ENCODE data around the gene INO80D.
"Not testable (repeated sequence)": the region's sequence is repeated elsewhere in the genome, so short reads cannot be mapped to it uniquely, and the experiment has no call there.

Gene INO80D

GRCh38 chr2:206051912-206052311 lies 34.1 kb downstream of the INO80D start:
- H3K4me3 ChIP-seq (ENCODE audit: low read length): no peak overlapping the region
- no peaks in the 10 kb centered on the region for H3K27me3 ChIP-seq (ENCODE audit: insufficient read depth, low read length, poor library complexity)
- H3K18ac ChIP-seq (ENCODE audit: low read length): no peak overlapping the region
- WGBS (ENCODE audit: extremely low coverage, insufficient coverage, low lambda C conversion rate): 100% methylated on average over 1 of the region's 6 CpGs
- peaks cover 3% of the 10 kb centered on the region for H3K79me2 ChIP-seq (ENCODE audit: control insufficient read depth, insufficient read depth, low read length)
- no peak overlapping the region for H3K4ac ChIP-seq (ENCODE audit: low read depth, low read length)
- H3K79me1 ChIP-seq (ENCODE audit: low read length): peaks cover 7% of the 10 kb centered on the region
- H4K8ac ChIP-seq (ENCODE audit: low read depth, low read length): no peak overlapping the region
- H3K56ac ChIP-seq (ENCODE audit: low read length): no peak overlapping the region
- no peak overlapping the region for H2BK15ac ChIP-seq (replicated peaks; ENCODE audit: low read depth)
- no peak overlapping the region for H3K4me2 ChIP-seq (ENCODE audit: low read length)
- no peak for DNase-seq
- peaks cover 7% of the 10 kb centered on the region for H3K36me3 ChIP-seq (ENCODE audit: control insufficient read depth, insufficient read depth, low read length)
- H3K27ac ChIP-seq (ENCODE audit: low read depth, low read length): no peak overlapping the region
- no peak overlapping the region for H4K5ac ChIP-seq (ENCODE audit: low read length)
- no peak overlapping the region for H2BK120ac ChIP-seq (ENCODE audit: low read depth, low read length)
- H2BK5ac ChIP-seq (ENCODE audit: low read length): no peak overlapping the region
- H2AK5ac ChIP-seq (ENCODE audit: low read length): no peak overlapping the region
- no peak overlapping the region for H3K23ac ChIP-seq (ENCODE audit: low read length)
- no peak overlapping the region for H3K9ac ChIP-seq (ENCODE audit: low read length)
- H3K4me1 ChIP-seq (ENCODE audit: control insufficient read depth, low read depth, low read length): no peaks in the 10 kb centered on the region

GRCh38 chr2:206049392-206049791 lies 36.6 kb downstream of the INO80D start:
- H3K36me3 ChIP-seq (ENCODE audit: control insufficient read depth, insufficient read depth, low read length): no peaks in the 10 kb centered on the region
- H3K4me1 ChIP-seq (ENCODE audit: control insufficient read depth, low read depth, low read length): no peaks in the 10 kb centered on the region
- H3K9ac ChIP-seq (ENCODE audit: low read length): no peak overlapping the region
- H3K27me3 ChIP-seq (ENCODE audit: insufficient read depth, low read length, poor library complexity): no peaks in the 10 kb centered on the region
- H2BK120ac ChIP-seq (ENCODE audit: low read depth, low read length): no peak overlapping the region
- H3K4ac ChIP-seq (ENCODE audit: low read depth, low read length): no peak overlapping the region
- no peak overlapping the region for H3K4me2 ChIP-seq (ENCODE audit: low read length)
- no peak for DNase-seq
- no peak overlapping the region for H2BK15ac ChIP-seq (replicated peaks; ENCODE audit: low read depth)
- peaks cover 3% of the 10 kb centered on the region for H3K79me1 ChIP-seq (ENCODE audit: low read length)
- no peak overlapping the region for H3K18ac ChIP-seq (ENCODE audit: low read length)
- H3K56ac ChIP-seq (ENCODE audit: low read length): no peak overlapping the region
- H3K27ac ChIP-seq (ENCODE audit: low read depth, low read length): no peak overlapping the region
- H3K79me2 ChIP-seq (ENCODE audit: control insufficient read depth, insufficient read depth, low read length): no peaks in the 10 kb centered on the region
- no peak overlapping the region for H2AK5ac ChIP-seq (ENCODE audit: low read length)
- WGBS (ENCODE audit: extremely low coverage, insufficient coverage, low lambda C conversion rate): no CpG with 5 or more reads among the region's 1 CpG
- H4K8ac ChIP-seq (ENCODE audit: low read depth, low read length): no peak overlapping the region
- H3K23ac ChIP-seq (ENCODE audit: low read length): no peak overlapping the region
- H2BK5ac ChIP-seq (ENCODE audit: low read length): no peak overlapping the region
- H4K5ac ChIP-seq (ENCODE audit: low read length): no peak overlapping the region
- no peak overlapping the region for H3K4me3 ChIP-seq (ENCODE audit: low read length)

GRCh38 chr2:206045251-206045650 lies 40.7 kb downstream of the INO80D start:
- no peaks in the 10 kb centered on the region for H3K36me3 ChIP-seq (ENCODE audit: control insufficient read depth, insufficient read depth, low read length)

GRCh38 chr2:206040525-206040924 lies 45.4 kb downstream of the INO80D start:
- Histone ChIP-seq H3K79me2 (ENCODE audit: control insufficient read depth, insufficient read depth, low read length) (peaks cover 10% of the 10 kb centered on the region), H4K5ac (ENCODE audit: low read length) (no peak overlapping the region), H3K27me3 (ENCODE audit: insufficient read depth, low read length, poor library complexity) (no peaks in the 10 kb centered on the region), H3K79me1 (ENCODE audit: low read length) (no peaks in the 10 kb centered on the region), H3K4me2 (ENCODE audit: low read length) (no peak overlapping the region), H3K4me3 (ENCODE audit: low read length) (no peak overlapping the region), H2BK120ac (ENCODE audit: low read depth, low read length) (no peak overlapping the region), H3K18ac (ENCODE audit: low read length) (no peak overlapping the region), H3K56ac (ENCODE audit: low read length) (no peak overlapping the region), H3K23ac (ENCODE audit: low read length) (no peak overlapping the region), H3K4me1 (ENCODE audit: control insufficient read depth, low read depth, low read length) (no peaks in the 10 kb centered on the region), H4K8ac (ENCODE audit: low read depth, low read length) (no peak overlapping the region), H3K27ac (ENCODE audit: low read depth, low read length) (no peak overlapping the region), H3K4ac (ENCODE audit: low read depth, low read length) (no peak overlapping the region), H2BK15ac (replicated peaks; ENCODE audit: low read depth) (no peak overlapping the region), H3K9ac (ENCODE audit: low read length) (no peak overlapping the region), H3K36me3 (ENCODE audit: control insufficient read depth, insufficient read depth, low read length) (no peaks in the 10 kb centered on the region), H2BK5ac (ENCODE audit: low read length) (no peak overlapping the region), H2AK5ac (ENCODE audit: low read length) (no peak overlapping the region)
- no CpG with 5 or more reads among the region's 5 CpGs for WGBS (ENCODE audit: extremely low coverage, insufficient coverage, low lambda C conversion rate)
- DNase-seq: no peak

More at GRCh38 chr2:206045251-206045650, 40.7 kb downstream of the INO80D start:
- H3K27me3 ChIP-seq (ENCODE audit: insufficient read depth, low read length, poor library complexity): no peaks in the 10 kb centered on the region
- peaks cover 3% of the 10 kb centered on the region for H3K79me2 ChIP-seq (ENCODE audit: control insufficient read depth, insufficient read depth, low read length)
- H3K56ac ChIP-seq (ENCODE audit: low read length): no peak overlapping the region
- H3K4ac ChIP-seq (ENCODE audit: low read depth, low read length): no peak overlapping the region
- no peak overlapping the region for H3K23ac ChIP-seq (ENCODE audit: low read length)
- H3K4me2 ChIP-seq (ENCODE audit: low read length): no peak overlapping the region
- no peak overlapping the region for H2AK5ac ChIP-seq (ENCODE audit: low read length)
- no peak overlapping the region for H3K9ac ChIP-seq (ENCODE audit: low read length)
- no peak overlapping the region for H4K5ac ChIP-seq (ENCODE audit: low read length)
- H4K8ac ChIP-seq (ENCODE audit: low read depth, low read length): no peak overlapping the region
- no peak overlapping the region for H3K4me3 ChIP-seq (ENCODE audit: low read length)
- WGBS (ENCODE audit: extremely low coverage, insufficient coverage, low lambda C conversion rate): no CpG with 5 or more reads among the region's 1 CpG
- no peak overlapping the region for H2BK120ac ChIP-seq (ENCODE audit: low read depth, low read length)
- H2BK15ac ChIP-seq (replicated peaks; ENCODE audit: low read depth): no peak overlapping the region
- peaks cover 3% of the 10 kb centered on the region for H3K79me1 ChIP-seq (ENCODE audit: low read length)
- H3K4me1 ChIP-seq (ENCODE audit: control insufficient read depth, low read depth, low read length): no peaks in the 10 kb centered on the region
- no peak for DNase-seq
- no peak overlapping the region for H3K18ac ChIP-seq (ENCODE audit: low read length)
- H2BK5ac ChIP-seq (ENCODE audit: low read length): no peak overlapping the region
- no peak overlapping the region for H3K27ac ChIP-seq (ENCODE audit: low read depth, low read length)

- not testable (repeated sequence) for H3K4me3 ChIP-seq (ENCODE audit: low read length); H3K79me2 ChIP-seq (ENCODE audit: control insufficient read depth, insufficient read depth, low read length); H3K27me3 ChIP-seq (ENCODE audit: insufficient read depth, low read length, poor library complexity); H3K4me2 ChIP-seq (ENCODE audit: low read length); DNase-seq; H3K9ac ChIP-seq (ENCODE audit: low read length); H2BK5ac ChIP-seq (ENCODE audit: low read length); H3K56ac ChIP-seq (ENCODE audit: low read length); H3K23ac ChIP-seq (ENCODE audit: low read length); H2AK5ac ChIP-seq (ENCODE audit: low read length); H3K18ac ChIP-seq (ENCODE audit: low read length); H3K4me1 ChIP-seq (ENCODE audit: control insufficient read depth, low read depth, low read length); H3K79me1 ChIP-seq (ENCODE audit: low read length); H3K36me3 ChIP-seq (ENCODE audit: control insufficient read depth, insufficient read depth, low read length); H2BK120ac ChIP-seq (ENCODE audit: low read depth, low read length); H3K4ac ChIP-seq (ENCODE audit: low read depth, low read length); H2BK15ac ChIP-seq (replicated peaks; ENCODE audit: low read depth); H4K8ac ChIP-seq (ENCODE audit: low read depth, low read length); H3K27ac ChIP-seq (ENCODE audit: low read depth, low read length); H4K5ac ChIP-seq (ENCODE audit: low read length)
- no CpG with 5 or more reads among the region's 3 CpGs for WGBS (ENCODE audit: extremely low coverage, insufficient coverage, low lambda C conversion rate)
These were observed 50.6 kb downstream of the INO80D start for GRCh38 chr2:206035393-206035792.

- DNase-seq; H3K23ac ChIP-seq (ENCODE audit: low read length); H3K18ac ChIP-seq (ENCODE audit: low read length); H2BK120ac ChIP-seq (ENCODE audit: low read depth, low read length); H3K56ac ChIP-seq (ENCODE audit: low read length); H3K4me3 ChIP-seq (ENCODE audit: low read length); H3K4ac ChIP-seq (ENCODE audit: low read depth, low read length); H3K79me2 ChIP-seq (ENCODE audit: control insufficient read depth, insufficient read depth, low read length); H4K8ac ChIP-seq (ENCODE audit: low read depth, low read length); H3K79me1 ChIP-seq (ENCODE audit: low read length); H3K27ac ChIP-seq (ENCODE audit: low read depth, low read length); H3K4me1 ChIP-seq (ENCODE audit: control insufficient read depth, low read depth, low read length); H3K27me3 ChIP-seq (ENCODE audit: insufficient read depth, low read length, poor library complexity); H2AK5ac ChIP-seq (ENCODE audit: low read length); H3K36me3 ChIP-seq (ENCODE audit: control insufficient read depth, insufficient read depth, low read length); H2BK15ac ChIP-seq (replicated peaks; ENCODE audit: low read depth); H3K4me2 ChIP-seq (ENCODE audit: low read length); H3K9ac ChIP-seq (ENCODE audit: low read length); H4K5ac ChIP-seq (ENCODE audit: low read length); H2BK5ac ChIP-seq (ENCODE audit: low read length): not testable (repeated sequence)
- no CpG with 5 or more reads among the region's 1 CpG for WGBS (ENCODE audit: extremely low coverage, insufficient coverage, low lambda C conversion rate)
These were observed 52.5 kb downstream of the INO80D start for GRCh38 chr2:206033452-206033851.
